ENCODE results near the gene C2CD4B. TPM values are rescaled to one million over a fixed set of nuclear protein-coding genes. Genes with fewer than 3 reads are reported as not detected.

C2CD4B gene
- total and polyA plus RNA-seq, 8 donors: 2.3 to 30.3 (median 13.1) TPM; not detected in 1

DNA sequence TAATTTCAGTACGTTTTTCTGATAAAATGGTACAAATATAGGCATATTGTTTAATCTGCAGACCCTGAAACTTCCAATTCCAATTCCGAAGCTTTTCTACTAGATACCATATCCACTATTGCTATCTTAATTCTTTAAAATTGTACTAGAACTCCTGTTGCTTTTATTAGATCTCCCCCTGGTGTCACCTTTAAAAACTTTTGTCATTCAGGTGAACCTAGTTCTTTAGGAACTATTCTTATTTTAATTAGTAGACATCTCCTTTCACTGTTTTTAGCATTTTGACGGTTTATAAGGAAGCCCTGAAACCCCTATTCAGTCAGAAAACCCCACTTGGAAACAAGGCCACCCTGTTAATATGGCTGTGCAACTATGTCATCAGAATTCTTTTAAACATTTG, 22.3 kb downstream of the C2CD4B start:
- WGBS, 5 donors: 46 to 69% (median 60%) methylated on average over 3 of the region's 3 CpGs
- DNase-seq: no peak
- Histone ChIP-seq H3K36me3 (no peaks in the 10 kb centered on the region), H3K4me3 (no peak overlapping the region), H3K9me3 (no peaks in the 10 kb centered on the region), H3K27me3 (no peaks in the 10 kb centered on the region), H3K27ac (peak overlapping the region in 4 of 5 donors; percentile 25 to 56 (median 45)), H3K4me1 (peaks cover 3 to 16% (median 9%) of the 10 kb centered on the region in 4 donors)
- TF ChIP-seq CTCF (IDR thresholded peaks at IDR 0.05) (peak in 1 of 7 experiments; percentile 27), EP300 (IDR thresholded peaks at IDR 0.05) (no peak)
- intact Hi-C loops (cut with DNase I; ENCODE audit: low total_unique reads): no loop called here

- no peak for DNase-seq
- WGBS, 5 donors: 37 to 51% (median 40%) methylated on average over 5 of the region's 5 CpGs
- Histone ChIP-seq H3K27ac (peak overlapping the region; percentile 25 to 65 (median 46)), H3K9me3 (no peaks in the 10 kb centered on the region), H3K36me3 (no peaks in the 10 kb centered on the region), H3K27me3 (no peaks in the 10 kb centered on the region), H3K4me1 (peaks cover 3 to 11% (median 9%) of the 10 kb centered on the region in 4 donors), H3K4me3 (no peak overlapping the region)
- TF ChIP-seq EP300 (IDR thresholded peaks at IDR 0.05): no peak
- intact Hi-C loops (cut with DNase I; ENCODE audit: low total_unique reads): no loop called here
Measured at GRCh38 chr15:62141643-62142588, 23.2 kb downstream of the C2CD4B start.

GRCh38 chr15:62141200-62141599, 23.9 kb downstream of the C2CD4B start:
- no peaks in the 10 kb centered on the region for H3K27me3 ChIP-seq
- no peak overlapping the region for H3K4me3 ChIP-seq
- DNase-seq: no peak
- H3K9me3 ChIP-seq: no peaks in the 10 kb centered on the region
- TF ChIP-seq CTCF (IDR thresholded peaks at IDR 0.05) (no peak), POLR2AphosphoS5 (IDR thresholded peaks at IDR 0.05) (no peak), POLR2A (IDR thresholded peaks at IDR 0.05) (no peak), EP300 (IDR thresholded peaks at IDR 0.05) (no peak)
- H3K36me3 ChIP-seq: no peaks in the 10 kb centered on the region
- H3K4me1 ChIP-seq: peaks cover 3 to 11% (median 10%) of the 10 kb centered on the region in 4 donors
- 67 to 89% (median 75%) methylated on average over 1 of the region's 1 CpG for WGBS, 5 donors
- peak overlapping the region in 1 of 5 donors; percentile 56 for H3K27ac ChIP-seq
- intact Hi-C loops (cut with DNase I; ENCODE audit: low total_unique reads): no loop called here

DNA sequence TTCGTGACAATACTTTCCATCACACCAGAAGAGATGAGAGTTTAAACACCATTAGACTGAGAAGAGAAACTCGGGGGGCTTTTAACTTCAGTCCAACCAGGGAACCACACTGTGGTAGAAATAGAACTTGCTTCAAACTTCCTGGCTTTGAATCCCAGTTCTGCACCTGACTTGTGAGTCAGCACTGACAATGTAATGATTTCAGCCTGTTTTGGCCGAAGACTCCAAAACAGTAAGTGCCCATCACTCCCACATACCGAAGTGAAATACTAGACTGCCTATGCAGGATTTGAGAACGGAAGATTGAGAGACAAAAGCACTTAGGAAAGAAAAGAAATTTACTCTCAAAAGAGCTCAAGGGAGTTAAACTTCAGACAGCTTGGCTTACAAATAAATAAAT, 27.0 kb downstream of the C2CD4B start:
- Histone ChIP-seq H3K4me3 (no peak overlapping the region), H3K27me3 (no peaks in the 10 kb centered on the region), H3K36me3 (no peaks in the 10 kb centered on the region), H3K9me3 (no peaks in the 10 kb centered on the region), H3K27ac (no peak overlapping the region), H3K4me1 (peaks cover 8 to 21% (median 16%) of the 10 kb centered on the region in 4 donors)
- DNase-seq: no peak
- 73 to 86% (median 82%) methylated on average over 5 of the region's 5 CpGs for WGBS, 5 donors
- intact Hi-C loops (cut with DNase I; ENCODE audit: low total_unique reads): no loop called here
- TF ChIP-seq CTCF (IDR thresholded peaks at IDR 0.05) (no peak), POLR2A (IDR thresholded peaks at IDR 0.05) (no peak), POLR2AphosphoS5 (IDR thresholded peaks at IDR 0.05) (no peak), EP300 (IDR thresholded peaks at IDR 0.05) (no peak)

All from stomach (tissue), 9 donors.